Epithelial cell of proximal tubule (primary cell): ENCODE results near the gene STUM. TPM values are rescaled to one million over a fixed set of nuclear protein-coding genes. Genes with fewer than 3 reads are reported as not detected.
A peak's percentile ranks its signal among the peaks of the same experiment; 100 is the strongest.
"Not testable (repeated sequence)": the region's sequence is repeated elsewhere in the genome, so short reads cannot be mapped to it uniquely, and the experiment has no call there.

Source experiments
- DNase-seq: peaks from one replicate; pipeline ENCODE4 v3.0.0-alpha.2; 2011; ENCODE audit warnings: low read depth
- H3K4me3 ChIP-seq: 2 replicates; pipeline ENCODE4 v1.5.1; 2011; ENCODE audit warnings: low read depth, mild to moderate bottlenecking, low read length
- CTCF ChIP-seq: conservative IDR thresholded peaks from 2 replicates; pipeline ENCODE4 v1.5.1; 2012; ENCODE audit warnings: low read depth, mild to moderate bottlenecking, low read length
- total RNA-seq: library from RNA; depleted of rRNA; stranded (reverse); fragments of >200 nt; gene quantifications from 2 replicates; pipeline ENCODE4 v1.2.3, GENCODE V29; 2015

Gene STUM
- total RNA-seq, 1 donor from 2014 or later = under 0.01 TPM

GRCh38 chr1:226608699-226609505, 60.3 kb downstream of the STUM start:
- TF ChIP-seq CTCF = peak; percentile 92
- DNase-seq = no peak

GRCh38 chr1:226609836-226610455, 61.4 kb downstream of the STUM start:
- no peak for TF ChIP-seq CTCF
- no peak for DNase-seq
- no peak overlapping the region for H3K4me3 ChIP-seq

More at GRCh38 chr1:226608699-226609505, 60.3 kb downstream of the STUM start:
- H3K4me3 ChIP-seq = no peak overlapping the region

- DNase-seq = no peak
- no peak overlapping the region for H3K4me3 ChIP-seq
- TF ChIP-seq CTCF = no peak
Measured at GRCh38 chr1:226610671-226611070, 62.1 kb downstream of the STUM start.

- no peak overlapping the region for H3K4me3 ChIP-seq
- DNase-seq = no peak
- TF ChIP-seq CTCF = peak; percentile 8
Measured at GRCh38 chr1:226611301-226611700, 62.7 kb downstream of the STUM start.

GRCh38 chr1:226611980-226612379, 63.4 kb downstream of the STUM start:
- H3K4me3 ChIP-seq, DNase-seq: not testable (repeated sequence)

- no peak overlapping the region for H3K4me3 ChIP-seq
- no peak for DNase-seq
- no peak for TF ChIP-seq CTCF
Measured at GRCh38 chr1:226615876-226616275, 67.3 kb downstream of the STUM start.

GRCh38 chr1:226616636-226617035, 68.1 kb downstream of the STUM start:
- no peak overlapping the region for H3K4me3 ChIP-seq
- no peak for DNase-seq
- TF ChIP-seq CTCF = no peak
